ENCODE results near the gene ALDOB. TPM values are rescaled to one million over a fixed set of nuclear protein-coding genes. Genes with fewer than 3 reads are reported as not detected.

Gene ALDOB
- total and polyA plus RNA-seq, 2 of the 8 experiments (the other 6 are each of a cell fraction or from before 2014, with no cell fraction given) = not detected

GRCh38 chr9:101466863-101467262 is 31.3 kb upstream of the ALDOB start (continued):
- no peak for TF ChIP-seq ZNF274 (IDR thresholded peaks at IDR 0.05; ENCODE audit: borderline replicate concordance, extremely low read depth, low read length)
